ENCODE measurements around the gene RGS17.
"Not testable (repeated sequence)": the region's sequence is repeated elsewhere in the genome, so short reads cannot be mapped to it uniquely, and the experiment has no call there.

DNA sequence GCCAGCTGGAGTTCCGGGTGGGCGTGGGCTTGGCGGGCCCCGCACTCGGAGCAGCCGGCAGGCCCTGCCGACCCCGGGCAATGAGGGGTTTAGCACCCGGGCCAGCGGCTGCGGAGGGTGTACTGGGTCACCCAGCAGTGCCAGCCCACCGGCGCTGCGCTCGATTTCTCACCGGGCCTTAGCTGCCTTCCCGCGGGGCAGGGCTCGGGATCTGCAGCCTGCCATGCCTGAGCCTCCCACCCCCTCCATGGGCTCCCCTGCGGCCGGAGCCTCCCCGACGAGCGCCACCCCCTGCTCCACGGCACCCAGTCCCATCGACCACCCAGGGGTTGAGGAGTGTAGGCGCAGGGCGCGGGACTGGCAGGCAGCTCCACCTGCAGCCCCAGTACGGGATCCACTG lies 2.6 kb upstream of the RGS17 start:
- TF ChIP-seq, protein P1, sequence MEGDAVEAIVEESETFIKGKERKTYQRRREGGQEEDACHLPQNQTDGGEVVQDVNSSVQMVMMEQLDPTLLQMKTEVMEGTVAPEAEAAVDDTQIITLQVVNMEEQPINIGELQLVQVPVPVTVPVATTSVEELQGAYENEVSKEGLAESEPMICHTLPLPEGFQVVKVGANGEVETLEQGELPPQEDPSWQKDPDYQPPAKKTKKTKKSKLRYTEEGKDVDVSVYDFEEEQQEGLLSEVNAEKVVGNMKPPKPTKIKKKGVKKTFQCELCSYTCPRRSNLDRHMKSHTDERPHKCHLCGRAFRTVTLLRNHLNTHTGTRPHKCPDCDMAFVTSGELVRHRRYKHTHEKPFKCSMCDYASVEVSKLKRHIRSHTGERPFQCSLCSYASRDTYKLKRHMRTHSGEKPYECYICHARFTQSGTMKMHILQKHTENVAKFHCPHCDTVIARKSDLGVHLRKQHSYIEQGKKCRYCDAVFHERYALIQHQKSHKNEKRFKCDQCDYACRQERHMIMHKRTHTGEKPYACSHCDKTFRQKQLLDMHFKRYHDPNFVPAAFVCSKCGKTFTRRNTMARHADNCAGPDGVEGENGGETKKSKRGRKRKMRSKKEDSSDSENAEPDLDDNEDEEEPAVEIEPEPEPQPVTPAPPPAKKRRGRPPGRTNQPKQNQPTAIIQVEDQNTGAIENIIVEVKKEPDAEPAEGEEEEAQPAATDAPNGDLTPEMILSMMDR (conservative IDR thresholded peaks at IDR 0.05): not testable (repeated sequence)
- TF ChIP-seq EZH2 (IDR thresholded peaks at IDR 0.05; ENCODE audit: low read depth): not testable (repeated sequence)
